Upper lobe of left lung (tissue), 6 donors: ENCODE results near the gene NRXN3. TPM values are rescaled to one million over a fixed set of nuclear protein-coding genes. Genes with fewer than 3 reads are reported as not detected.
A peak's percentile ranks its signal among the peaks of the same experiment; 100 is the strongest.

Experiments used
- ATAC-seq, 2 donors: fragments of 200-7000 bp; cut with Tn5 transposase; one replicate each; pipeline ENCODE4 v1.9.1; 2022; ENCODE audit warnings: mild to moderate bottlenecking in 2 of 2, moderate library complexity in 2 of 2; ENCODE audit not compliant: low FRiP score in 2 of 2
- DNase-seq, 2 donors: peaks; one replicate each; pipeline ENCODE4 v3.0.0-alpha.2; 2019 to 2020
- H3K27ac ChIP-seq, 4 donors: fragments of 200-600 bp; sonication (generic); one replicate each; pipeline ENCODE4 v1.5.1; 2016 to 2019
- H3K27me3 ChIP-seq, 4 donors: fragments of 200-600 bp; sonication (generic); one replicate each; pipeline ENCODE4 v1.5.1; 2017 to 2019
- H3K36me3 ChIP-seq, 4 donors: fragments of 200-600 bp; sonication (generic); one replicate each; pipeline ENCODE4 v1.5.1; 2016 to 2019
- H3K4me1 ChIP-seq, 4 donors: fragments of 200-600 bp; sonication (generic); one replicate each; pipeline ENCODE4 v1.5.1; 2018 to 2019
- H3K4me3 ChIP-seq, 4 donors: fragments of 200-600 bp; sonication (generic); one replicate each; pipeline ENCODE4 v1.5.1; 2017 to 2019; ENCODE audit warnings: mild to moderate bottlenecking in 2 of 4, moderate library complexity in 1 of 4
- H3K9me3 ChIP-seq, 4 donors: fragments of 200-600 bp; sonication (generic); one replicate each; pipeline ENCODE4 v1.5.1; 2018 to 2019
- CTCF ChIP-seq, 6 experiments: fragments of 450-650 bp in 4 of 6; fragments of 200-600 bp in 2 of 6; sonication (generic) in 2 of 6; IDR thresholded peaks; one replicate each; pipeline ENCODE4 v1.5.1; 2016 to 2019; ENCODE audit warnings: antibody characterized with exemption in 6 of 6
- EP300 ChIP-seq, 4 donors: sonication (generic); formaldehyde crosslinking; IDR thresholded peaks; one replicate each; pipeline ENCODE4 v1.5.1; 2017; ENCODE audit warnings: antibody characterized with exemption in 4 of 4, control low read depth in 2 of 4
- POLR2A ChIP-seq, 4 donors: fragments of 450-650 bp; IDR thresholded peaks; one replicate each; pipeline ENCODE4 v1.5.1; 2016 to 2017; ENCODE audit warnings: antibody characterized with exemption in 4 of 4, mild to moderate bottlenecking in 2 of 4
- POLR2AphosphoS5 ChIP-seq, 2 donors: sonication (generic); formaldehyde crosslinking; IDR thresholded peaks; one replicate each; pipeline ENCODE4 v1.5.1; 2017; ENCODE audit warnings: antibody characterized with exemption in 2 of 2
- WGBS, 2 donors: methylation state at CpG; one replicate each; pipeline ENCODE4 v1.1.5; 2017 to 2018; 5-methylcytosine and 5-hydroxymethylcytosine counted together
- total RNA-seq, 6 donors: library from RNA; depleted of rRNA in 4 of 6; stranded (reverse); fragments of >200 nt in 4 of 6; gene quantifications; one replicate each; pipeline versions ENCODE4 v1.1.0 to v1.2.1, GENCODE V29; 2016 to 2021
- donor health status: DM: no; HTN: no; CAD: no; lungs with moderate emphysema.
- donor health status: DM: no; HTN: yes; CAD: no; lungs with severe emphysema.

The NRXN3 gene
- total RNA-seq, 6 donors from 2014 or later: 4.4 to 14.9 (median 7.2) TPM

- H3K4me1 ChIP-seq: no peaks in the 10 kb centered on the region
- no peaks in the 10 kb centered on the region for H3K36me3 ChIP-seq
- ATAC-seq (no peak), DNase-seq (no peak)
- TF ChIP-seq POLR2A (IDR thresholded peaks at IDR 0.05) (no peak), EP300 (IDR thresholded peaks at IDR 0.05) (no peak), CTCF (IDR thresholded peaks at IDR 0.05) (no peak), POLR2AphosphoS5 (IDR thresholded peaks at IDR 0.05) (no peak)
- H3K27me3 ChIP-seq: no peaks in the 10 kb centered on the region
- H3K9me3 ChIP-seq: no peaks in the 10 kb centered on the region
- no peak overlapping the region for H3K4me3 ChIP-seq
- WGBS, 2 donors: 68 to 76% methylated on average over 3 of the region's 3 CpGs
- H3K27ac ChIP-seq: no peak overlapping the region
Measured at GRCh38 chr14:78355109-78355508, 184.9 kb downstream of the NRXN3 start.

- no peak overlapping the region for H3K4me3 ChIP-seq
- no peaks in the 10 kb centered on the region for H3K4me1 ChIP-seq
- WGBS, 2 donors: 62 to 67% methylated on average over 3 of the region's 3 CpGs
- no peaks in the 10 kb centered on the region for H3K27me3 ChIP-seq
- TF ChIP-seq EP300 (IDR thresholded peaks at IDR 0.05) (no peak), POLR2AphosphoS5 (IDR thresholded peaks at IDR 0.05) (no peak), CTCF (IDR thresholded peaks at IDR 0.05) (no peak), POLR2A (IDR thresholded peaks at IDR 0.05) (no peak)
- no peak overlapping the region for H3K27ac ChIP-seq
- H3K9me3 ChIP-seq: no peaks in the 10 kb centered on the region
- H3K36me3 ChIP-seq: no peaks in the 10 kb centered on the region
- ATAC-seq: no peak
- DNase-seq: no peak
Measured at GRCh38 chr14:78356391-78356790, 186.2 kb downstream of the NRXN3 start.

GRCh38 chr14:78358591-78358990, 188.4 kb downstream of the NRXN3 start:
- Histone ChIP-seq H3K27me3 (no peaks in the 10 kb centered on the region), H3K4me3 (no peak overlapping the region), H3K27ac (no peak overlapping the region), H3K9me3 (no peaks in the 10 kb centered on the region), H3K4me1 (peaks cover 0 to 4% (median 0%) of the 10 kb centered on the region in 4 donors), H3K36me3 (no peaks in the 10 kb centered on the region)
- 78 to 84% methylated on average over 4 of the region's 4 CpGs for WGBS, 2 donors
- TF ChIP-seq EP300 (IDR thresholded peaks at IDR 0.05) (no peak), CTCF (IDR thresholded peaks at IDR 0.05) (no peak), POLR2A (IDR thresholded peaks at IDR 0.05) (no peak), POLR2AphosphoS5 (IDR thresholded peaks at IDR 0.05) (no peak)
- DNase-seq (no peak), ATAC-seq (no peak)

- Histone ChIP-seq H3K4me3 (no peak overlapping the region), H3K36me3 (no peaks in the 10 kb centered on the region), H3K9me3 (no peaks in the 10 kb centered on the region), H3K4me1 (peaks cover 0 to 6% (median 0%) of the 10 kb centered on the region in 4 donors), H3K27me3 (no peaks in the 10 kb centered on the region), H3K27ac (no peak overlapping the region)
- peak in 1 of 2 donors; percentile 64 for ATAC-seq
- 65 to 77% methylated on average over 5 of the region's 5 CpGs for WGBS, 2 donors
- peak in 1 of 2 donors; percentile 53 for DNase-seq
- TF ChIP-seq EP300 (IDR thresholded peaks at IDR 0.05): no peak
- no peak for TF ChIP-seq POLR2A (IDR thresholded peaks at IDR 0.05)
Measured at GRCh38 chr14:78359581-78359980, 189.4 kb downstream of the NRXN3 start.

GRCh38 chr14:78363008-78363407, 192.8 kb downstream of the NRXN3 start:
- no peaks in the 10 kb centered on the region for H3K9me3 ChIP-seq
- H3K27me3 ChIP-seq: no peaks in the 10 kb centered on the region
- DNase-seq (no peak), ATAC-seq (no peak)
- H3K4me1 ChIP-seq: peaks cover 0 to 6% (median 0%) of the 10 kb centered on the region in 4 donors
- 58 to 59% methylated on average over 4 of the region's 4 CpGs for WGBS, 2 donors
- H3K36me3 ChIP-seq: no peaks in the 10 kb centered on the region
- H3K27ac ChIP-seq: no peak overlapping the region
- no peak for TF ChIP-seq EP300 (IDR thresholded peaks at IDR 0.05)
- TF ChIP-seq POLR2A (IDR thresholded peaks at IDR 0.05): no peak
- TF ChIP-seq CTCF (IDR thresholded peaks at IDR 0.05): no peak
- TF ChIP-seq POLR2AphosphoS5 (IDR thresholded peaks at IDR 0.05): no peak
- no peak overlapping the region for H3K4me3 ChIP-seq
